Measurements from ENCODE around the gene LAMC3. TPM values are rescaled to one million over a fixed set of nuclear protein-coding genes. Genes with fewer than 3 reads are reported as not detected.

Gene LAMC3
- total RNA-seq, 4 donors from 2014 or later, result 0.82 to 6.6 (median 3.9) TPM

GRCh38 chr9:131013771-131014676, 5.0 kb downstream of the LAMC3 start:
- in situ Hi-C loops (cut with MboI; ENCODE audit: low pct_ligation_motif_present in 1 of 4, low pct_unique_long_range_greater_than_20kb in 1 of 4, low sequenced_read_pairs in 3 of 4), result no loop called here

DNA sequence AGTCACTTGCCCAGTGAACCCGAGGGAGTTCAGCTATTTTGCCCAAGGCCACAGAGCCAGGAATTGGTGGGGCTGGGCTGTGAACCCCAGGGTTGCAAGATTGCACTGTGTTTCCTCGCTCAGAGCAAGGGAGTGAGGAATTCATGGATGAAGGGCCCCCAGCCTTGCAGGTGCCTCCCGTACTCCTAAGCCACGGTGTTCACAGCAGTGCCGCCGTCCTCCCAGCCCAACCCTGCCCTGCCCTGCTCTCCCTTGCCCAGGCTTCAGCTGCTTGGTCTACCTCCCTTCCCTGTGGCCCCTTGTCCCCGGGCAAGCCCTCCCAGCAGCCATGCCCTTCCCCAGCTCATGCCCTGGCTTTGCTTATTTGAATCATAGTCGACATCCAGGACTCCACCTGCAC, 6.1 kb downstream of the LAMC3 start:
- intact Hi-C loops (cut with DNase I; ENCODE audit: low total_unique reads), result no loop called here
- in situ Hi-C loops (cut with MboI; ENCODE audit: low pct_ligation_motif_present in 1 of 4, low pct_unique_long_range_greater_than_20kb in 1 of 4, low sequenced_read_pairs in 3 of 4), result no loop called here
- Histone ChIP-seq H3K27ac (no peak overlapping the region), H3K4me3 (no peak overlapping the region), H3K27me3 (peaks cover 24% of the 10 kb centered on the region), H3K4me1 (no peaks in the 10 kb centered on the region), H3K9me3 (no peaks in the 10 kb centered on the region), H3K36me3 (no peaks in the 10 kb centered on the region)
- DNase-seq, result no peak
- TF ChIP-seq EP300 (IDR thresholded peaks at IDR 0.05; ENCODE audit: low read depth) (no peak), POLR2AphosphoS5 (IDR thresholded peaks at IDR 0.05) (no peak), POLR2A (IDR thresholded peaks at IDR 0.05) (no peak)
- TF ChIP-seq, protein P1, sequence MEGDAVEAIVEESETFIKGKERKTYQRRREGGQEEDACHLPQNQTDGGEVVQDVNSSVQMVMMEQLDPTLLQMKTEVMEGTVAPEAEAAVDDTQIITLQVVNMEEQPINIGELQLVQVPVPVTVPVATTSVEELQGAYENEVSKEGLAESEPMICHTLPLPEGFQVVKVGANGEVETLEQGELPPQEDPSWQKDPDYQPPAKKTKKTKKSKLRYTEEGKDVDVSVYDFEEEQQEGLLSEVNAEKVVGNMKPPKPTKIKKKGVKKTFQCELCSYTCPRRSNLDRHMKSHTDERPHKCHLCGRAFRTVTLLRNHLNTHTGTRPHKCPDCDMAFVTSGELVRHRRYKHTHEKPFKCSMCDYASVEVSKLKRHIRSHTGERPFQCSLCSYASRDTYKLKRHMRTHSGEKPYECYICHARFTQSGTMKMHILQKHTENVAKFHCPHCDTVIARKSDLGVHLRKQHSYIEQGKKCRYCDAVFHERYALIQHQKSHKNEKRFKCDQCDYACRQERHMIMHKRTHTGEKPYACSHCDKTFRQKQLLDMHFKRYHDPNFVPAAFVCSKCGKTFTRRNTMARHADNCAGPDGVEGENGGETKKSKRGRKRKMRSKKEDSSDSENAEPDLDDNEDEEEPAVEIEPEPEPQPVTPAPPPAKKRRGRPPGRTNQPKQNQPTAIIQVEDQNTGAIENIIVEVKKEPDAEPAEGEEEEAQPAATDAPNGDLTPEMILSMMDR (IDR thresholded peaks at IDR 0.05), result no peak
- WGBS, 2 donors (ENCODE audit: low coverage in 1 of 2), result 17 to 80% methylated on average over 1 to 8 of the region's 8 CpGs

More at GRCh38 chr9:131013771-131014676, 5.0 kb downstream of the LAMC3 start:
- H3K9me3 ChIP-seq, result no peaks in the 10 kb centered on the region
- H3K27ac ChIP-seq, result no peak overlapping the region
- no peaks in the 10 kb centered on the region for H3K36me3 ChIP-seq
- intact Hi-C loops (cut with DNase I; ENCODE audit: low total_unique reads), result no loop called here
- peaks cover 0 to 4% (median 2%) of the 10 kb centered on the region in 4 donors for H3K4me1 ChIP-seq
- TF ChIP-seq EP300 (IDR thresholded peaks at IDR 0.05; ENCODE audit: low read depth) (no peak), POLR2A (IDR thresholded peaks at IDR 0.05) (no peak), POLR2AphosphoS5 (IDR thresholded peaks at IDR 0.05) (no peak)
- TF ChIP-seq, protein P1 (IDR thresholded peaks at IDR 0.05), result no peak
- WGBS, 2 donors (ENCODE audit: low coverage in 1 of 2), result 72 to 100% methylated on average over 1 to 14 of the region's 18 CpGs
- H3K27me3 ChIP-seq, result peaks cover 32% of the 10 kb centered on the region
- DNase-seq, result no peak
- no peak overlapping the region for H3K4me3 ChIP-seq

DNA sequence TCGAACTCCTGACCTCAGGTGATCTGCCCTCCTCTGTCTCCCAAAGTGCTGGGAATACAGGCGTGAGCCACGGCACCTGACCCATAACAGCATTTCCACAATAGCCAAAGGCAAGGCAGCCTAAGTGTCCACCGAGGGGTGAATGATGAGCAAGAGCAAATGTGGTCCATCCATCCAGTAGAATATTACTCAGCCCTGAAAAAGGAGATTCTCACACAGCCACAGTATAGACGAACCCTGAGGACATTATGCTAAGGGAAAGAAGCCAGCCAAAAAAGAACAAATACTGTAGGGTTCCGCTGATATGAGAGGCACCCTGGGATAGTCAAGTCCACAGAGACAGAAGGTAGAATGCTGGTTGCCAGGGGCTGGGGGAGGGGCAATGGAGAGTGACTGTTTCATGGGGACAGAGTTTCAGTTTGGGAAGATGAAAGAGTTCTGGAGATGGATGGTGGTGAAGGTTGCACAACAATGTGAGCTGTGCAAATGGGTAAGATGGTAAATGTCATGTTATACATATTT, 7.0 kb downstream of the LAMC3 start:
- Histone ChIP-seq H3K27me3 (peaks cover 16% of the 10 kb centered on the region), H3K4me3 (no peak overlapping the region), H3K9me3 (no peaks in the 10 kb centered on the region), H3K27ac (no peak overlapping the region), H3K36me3 (no peaks in the 10 kb centered on the region), H3K4me1 (no peaks in the 10 kb centered on the region)
- no peak for DNase-seq
- intact Hi-C loops (cut with DNase I; ENCODE audit: low total_unique reads) (no loop called here), in situ Hi-C loops (cut with MboI; ENCODE audit: low pct_ligation_motif_present in 1 of 4, low pct_unique_long_range_greater_than_20kb in 1 of 4, low sequenced_read_pairs in 3 of 4) (no loop called here)
- 92 to 95% methylated on average over 2 to 6 of the region's 6 CpGs for WGBS, 2 donors (ENCODE audit: low coverage in 1 of 2)
- TF ChIP-seq, protein P1 (IDR thresholded peaks at IDR 0.05), result no peak
- TF ChIP-seq POLR2AphosphoS5 (IDR thresholded peaks at IDR 0.05) (no peak), EP300 (IDR thresholded peaks at IDR 0.05; ENCODE audit: low read depth) (no peak), POLR2A (IDR thresholded peaks at IDR 0.05) (no peak)

DNA sequence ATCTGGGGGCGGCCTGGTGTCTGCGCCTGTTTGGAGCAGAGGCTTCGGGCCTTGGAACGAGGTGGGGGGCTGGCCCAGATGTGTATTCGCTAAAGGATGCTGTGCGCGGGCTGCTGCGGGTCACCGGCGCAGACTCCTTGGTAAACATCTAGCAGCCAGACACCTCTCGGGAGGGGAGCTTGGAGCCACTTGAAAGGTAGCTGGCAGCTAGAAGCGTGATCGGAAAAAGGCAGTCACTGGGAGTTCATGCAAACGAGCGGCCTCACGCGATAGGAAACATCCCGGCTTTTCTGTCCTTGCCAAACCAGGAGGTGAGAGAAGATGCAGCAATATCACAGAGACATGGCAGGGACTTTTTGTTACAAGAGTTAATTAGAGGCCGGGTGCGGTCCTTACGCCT, 8.1 kb downstream of the LAMC3 start:
- TF ChIP-seq, protein P1 (IDR thresholded peaks at IDR 0.05), result no peak
- no peak for TF ChIP-seq POLR2A (IDR thresholded peaks at IDR 0.05)
- TF ChIP-seq EP300 (IDR thresholded peaks at IDR 0.05; ENCODE audit: low read depth), result no peak
- TF ChIP-seq POLR2AphosphoS5 (IDR thresholded peaks at IDR 0.05), result no peak
- peaks cover 11% of the 10 kb centered on the region for H3K27me3 ChIP-seq
- H3K27ac ChIP-seq, result no peak overlapping the region
- intact Hi-C loops (cut with DNase I; ENCODE audit: low total_unique reads), result no loop called here
- H3K36me3 ChIP-seq, result no peaks in the 10 kb centered on the region
- 65 to 81% methylated on average over 3 to 21 of the region's 21 CpGs for WGBS, 2 donors (ENCODE audit: low coverage in 1 of 2)
- no peak overlapping the region for H3K4me3 ChIP-seq
- no peaks in the 10 kb centered on the region for H3K4me1 ChIP-seq
- DNase-seq, result no peak
- in situ Hi-C loops (cut with MboI; ENCODE audit: low pct_ligation_motif_present in 1 of 4, low pct_unique_long_range_greater_than_20kb in 1 of 4, low sequenced_read_pairs in 3 of 4), result no loop called here
- no peaks in the 10 kb centered on the region for H3K9me3 ChIP-seq
